HepG2 (cell line): Measurements from ENCODE around the gene CREBRF. TPM values are rescaled to one million over a fixed set of nuclear protein-coding genes. Genes with fewer than 3 reads are reported as not detected.

Experiments used
- CENPBD1 ChIP-seq: sonication (generic); formaldehyde crosslinking; IDR thresholded peaks from 2 replicates; pipeline ENCODE4 v1.8.0; 2022; ENCODE audit warnings: missing genetic modification reagents, low read depth, mild to moderate bottlenecking, borderline replicate concordance
- FOXP4 ChIP-seq: sonication (generic); formaldehyde crosslinking; IDR thresholded peaks from 2 replicates; pipeline ENCODE4 v1.4.0; 2020; ENCODE audit warnings: missing genetic modification reagents
- JUN ChIP-seq: sonication (generic); formaldehyde crosslinking; IDR thresholded peaks from 2 replicates; pipeline ENCODE4 v1.4.0; 2020; ENCODE audit warnings: mild to moderate bottlenecking, missing genetic modification reagents
- KLF15 ChIP-seq: sonication (generic); formaldehyde crosslinking; IDR thresholded peaks from 2 replicates; pipeline ENCODE4 v1.8.1; 2023; ENCODE audit warnings: borderline replicate concordance, mild to moderate bottlenecking, inconsistent platforms, missing genetic modification reagents, mixed read lengths
- MED1 ChIP-seq: sonication (generic); formaldehyde crosslinking; IDR thresholded peaks from 2 replicates; pipeline ENCODE4 v1.4.0; 2020; ENCODE audit warnings: missing genetic modification reagents
- MIER3 ChIP-seq: IDR thresholded peaks from 2 replicates; pipeline ENCODE4 v1.6.1; 2016; ENCODE audit warnings: missing compliant biosample characterization, borderline replicate concordance
- SNAPC2 ChIP-seq: sonication (generic); formaldehyde crosslinking; IDR thresholded peaks from 2 replicates; pipeline ENCODE4 v1.8.1; 2022; ENCODE audit warnings: mild to moderate bottlenecking, missing genetic modification reagents
- SSRP1 ChIP-seq: IDR thresholded peaks from 2 replicates; pipeline ENCODE4 v1.6.1; 2016; ENCODE audit warnings: control low read depth
- TMF1 ChIP-seq: sonication (generic); formaldehyde crosslinking; IDR thresholded peaks from 2 replicates; pipeline ENCODE4 v1.8.1; 2022; ENCODE audit warnings: low read depth, missing genetic modification reagents
- ZBTB20 ChIP-seq: sonication (generic); formaldehyde crosslinking; IDR thresholded peaks from 2 replicates; pipeline ENCODE4 v1.8.1; 2023; ENCODE audit warnings: missing genetic modification reagents, low read depth, mild to moderate bottlenecking, borderline replicate concordance
- ZBTB49 ChIP-seq: sonication (generic); formaldehyde crosslinking; IDR thresholded peaks from 2 replicates; pipeline ENCODE4 v1.4.0; 2020; ENCODE audit warnings: missing genetic modification reagents, borderline replicate concordance
- ZNF142 ChIP-seq: sonication (generic); formaldehyde crosslinking; IDR thresholded peaks from 2 replicates; pipeline ENCODE4 v1.4.0; 2020; ENCODE audit warnings: missing genetic modification reagents
- ZNF180 ChIP-seq: sonication (generic); formaldehyde crosslinking; IDR thresholded peaks from 2 replicates; pipeline ENCODE4 v1.4.0; 2020; ENCODE audit warnings: low read depth, missing genetic modification reagents, borderline replicate concordance
- ZNF24 ChIP-seq: fragments of 450-650 bp; IDR thresholded peaks from 2 replicates; pipeline ENCODE4 v1.6.1; 2017; ENCODE audit warnings: antibody characterized with exemption, mild to moderate bottlenecking
- ZNF691 ChIP-seq: sonication (generic); formaldehyde crosslinking; IDR thresholded peaks from 2 replicates; pipeline ENCODE4 v1.4.0; 2020; ENCODE audit warnings: missing genetic modification reagents, low read depth, mild to moderate bottlenecking, borderline replicate concordance
- ZNF746 ChIP-seq: sonication (generic); formaldehyde crosslinking; IDR thresholded peaks from 2 replicates; pipeline ENCODE4 v1.8.0; 2022; ENCODE audit warnings: mild to moderate bottlenecking, missing genetic modification reagents
- ZSCAN25 ChIP-seq: sonication (generic); formaldehyde crosslinking; IDR thresholded peaks from 2 replicates; pipeline ENCODE4 v1.8.0; 2022; ENCODE audit warnings: mild to moderate bottlenecking, missing genetic modification reagents
- polyA plus RNA-seq, 8 experiments: library from polyadenylated mRNA; depleted of rRNA in 3 of 8; stranded (reverse) in 7 of 8; unstranded in 1 of 8; fragments of >200 nt; fragmentation: Illumina TruSeq in 4 of 8; extraction: Trizol in 4 of 8; gene quantifications; 2 replicates each; pipeline versions ENCODE4 v1.2.1 to v1.2.3, GENCODE V29; 2011 to 2016; ENCODE audit warnings: low read depth in 4 of 8, missing spikeins in 1 of 8, mixed read lengths in 1 of 8; ENCODE audit not compliant: insufficient read depth in 1 of 8
- total RNA-seq, 5 experiments: library from RNA; depleted of rRNA; stranded (reverse); fragments of >200 nt; fragmentation: Illumina TruSeq; extraction: Trizol; gene quantifications; 2 replicates each; pipeline ENCODE4 v1.2.3, GENCODE V29; 2016; ENCODE audit warnings: low read depth in 1 of 5

Gene CREBRF
- total and polyA plus RNA-seq, 2 of the 13 experiments (the other 11 are each of a cell fraction or from before 2014, with no cell fraction given), result 4.5 to 10.2 TPM

- no peak; the same call in 1 of the 2 replicates for TF ChIP-seq ZSCAN25 (CRISPR knock-in tag)
- no peak for TF ChIP-seq SSRP1 (CRISPR knock-in tag)
- TF ChIP-seq ZBTB49 (CRISPR knock-in tag), result no peak
- peak; percentile 46; the same call in 1 of the 2 replicates for TF ChIP-seq KLF15 (CRISPR knock-in tag)
- TF ChIP-seq ZNF746 (CRISPR knock-in tag), result peak; percentile 31; the same call in 1 of the 2 replicates
- TF ChIP-seq ZNF180, result no peak
- TF ChIP-seq MIER3, result no peak
- TF ChIP-seq JUN, result no peak
- TF ChIP-seq FOXP4 (CRISPR knock-in tag), result peak; percentile 57; the same call in 1 of the 2 replicates
- TF ChIP-seq ZNF142 (CRISPR knock-in tag), result no peak; the same call in 1 of the 2 replicates
- TF ChIP-seq SNAPC2 (CRISPR knock-in tag), result no peak
- no peak for TF ChIP-seq CENPBD1 (CRISPR knock-in tag)
- TF ChIP-seq TMF1, result no peak
- peak; percentile 53; the same call in 1 of the 2 replicates for TF ChIP-seq MED1 (CRISPR knock-in tag)
- TF ChIP-seq ZNF691, result no peak
- TF ChIP-seq ZNF24, result no peak
- no peak; the same call in 1 of the 2 replicates for TF ChIP-seq ZBTB20 (CRISPR knock-in tag)
Measured at GRCh38 chr5:173055983-173056782, at the start of gene CREBRF (continued).
